ENCODE results near the gene OR10T2.
"Not testable (repeated sequence)": the region's sequence is repeated elsewhere in the genome, so short reads cannot be mapped to it uniquely, and the experiment has no call there.

The OR10T2 gene

DNA sequence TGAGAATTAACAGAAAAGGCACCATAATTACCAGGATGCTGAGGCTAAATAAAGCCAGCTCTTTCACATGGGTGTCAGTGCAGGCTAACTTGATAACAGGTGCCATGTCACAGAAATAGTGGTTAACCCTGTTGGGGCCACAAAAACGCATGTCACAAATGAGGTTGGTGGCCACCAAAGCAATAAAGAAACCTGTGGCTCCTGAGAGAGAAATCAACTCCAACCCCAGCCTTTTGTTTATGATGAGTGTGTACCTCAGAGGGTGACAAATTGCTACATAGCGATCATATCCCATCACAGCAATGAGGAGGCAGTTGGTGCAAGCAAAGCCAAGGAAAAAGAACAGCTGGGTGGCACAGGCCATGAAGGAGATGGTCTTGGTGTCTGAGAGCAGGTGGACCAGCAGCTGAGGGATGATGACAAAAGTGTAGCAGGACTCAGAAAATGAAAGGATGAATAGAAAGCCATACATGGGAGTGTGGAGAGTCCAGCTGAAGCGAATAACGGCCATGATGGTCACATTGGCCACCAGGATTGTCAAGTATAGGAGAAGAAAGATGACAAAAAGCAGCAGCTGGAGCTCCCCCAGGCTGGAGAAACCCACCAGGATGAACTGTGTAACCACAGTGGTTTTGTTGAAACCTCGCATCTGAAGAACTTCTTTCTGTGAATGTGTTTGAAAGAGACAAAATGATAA, at the start of gene OR10T2:
Gene OR10T2 (minus strand): TSS at position 649 of the 697 bp plus-strand sequence. CDS start 0 bp downstream, at position 649.
- no peak for DNase-seq

- no peak for DNase-seq
Observed at GRCh38 chr1:158445376-158445775, 46.1 kb upstream of the OR10T2 start.

DNA sequence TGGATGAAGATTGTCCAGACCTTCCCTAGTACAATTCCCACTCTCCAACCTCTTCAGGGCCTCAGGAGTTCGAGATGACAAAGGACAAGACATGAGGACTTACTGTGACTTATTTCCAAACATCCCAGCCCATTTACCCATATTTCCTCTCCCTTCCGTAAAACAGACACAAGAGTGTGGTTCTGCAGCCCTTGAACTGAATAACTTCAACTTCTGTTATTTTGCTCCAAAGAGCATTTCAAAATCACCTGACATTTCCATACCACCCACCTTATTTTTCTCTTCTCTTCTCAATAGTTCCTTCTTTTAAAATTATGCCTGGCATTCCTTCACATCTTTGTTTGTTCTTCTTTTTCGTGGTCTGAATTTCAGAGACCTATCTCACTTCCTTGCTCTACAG, 35.5 kb upstream of the OR10T2 start:
- no peak for DNase-seq

GRCh38 chr1:158430163-158430562, 30.9 kb upstream of the OR10T2 start:
- DNase-seq, result not testable (repeated sequence)

DNA sequence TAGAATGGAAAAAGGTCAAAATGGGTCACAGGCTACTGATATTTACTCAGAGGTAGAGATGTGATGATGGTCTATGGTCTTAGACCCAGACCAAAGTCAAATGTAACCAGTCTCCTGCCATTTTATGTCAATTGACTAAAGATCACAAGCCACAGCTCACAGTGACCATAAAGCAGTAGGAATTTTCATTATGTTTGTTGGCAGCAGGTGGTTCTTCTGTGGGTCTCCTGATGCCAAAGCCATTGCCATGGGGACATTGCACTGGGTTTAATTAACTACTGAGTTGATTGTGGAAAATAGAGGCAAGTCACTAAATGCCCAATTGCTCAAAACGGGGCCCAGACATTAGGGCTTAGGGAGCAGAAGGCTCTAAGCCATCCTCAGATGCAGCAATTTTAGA, 26.9 kb upstream of the OR10T2 start, which contains the start of gene OR10K2:
Gene OR10K2 (minus strand): TSS at position 101 of the 400 bp plus-strand sequence. CDS start 5,371 bp downstream, outside the sequence.
- no peak for DNase-seq

- DNase-seq, result no peak
Observed at GRCh38 chr1:158425027-158425426, 25.8 kb upstream of the OR10T2 start.

GRCh38 chr1:158422212-158422611, 22.9 kb upstream of the OR10T2 start:
- no peak for DNase-seq

- DNase-seq, result no peak
Observed at GRCh38 chr1:158417586-158417985, 18.3 kb upstream of the OR10T2 start.

DNA sequence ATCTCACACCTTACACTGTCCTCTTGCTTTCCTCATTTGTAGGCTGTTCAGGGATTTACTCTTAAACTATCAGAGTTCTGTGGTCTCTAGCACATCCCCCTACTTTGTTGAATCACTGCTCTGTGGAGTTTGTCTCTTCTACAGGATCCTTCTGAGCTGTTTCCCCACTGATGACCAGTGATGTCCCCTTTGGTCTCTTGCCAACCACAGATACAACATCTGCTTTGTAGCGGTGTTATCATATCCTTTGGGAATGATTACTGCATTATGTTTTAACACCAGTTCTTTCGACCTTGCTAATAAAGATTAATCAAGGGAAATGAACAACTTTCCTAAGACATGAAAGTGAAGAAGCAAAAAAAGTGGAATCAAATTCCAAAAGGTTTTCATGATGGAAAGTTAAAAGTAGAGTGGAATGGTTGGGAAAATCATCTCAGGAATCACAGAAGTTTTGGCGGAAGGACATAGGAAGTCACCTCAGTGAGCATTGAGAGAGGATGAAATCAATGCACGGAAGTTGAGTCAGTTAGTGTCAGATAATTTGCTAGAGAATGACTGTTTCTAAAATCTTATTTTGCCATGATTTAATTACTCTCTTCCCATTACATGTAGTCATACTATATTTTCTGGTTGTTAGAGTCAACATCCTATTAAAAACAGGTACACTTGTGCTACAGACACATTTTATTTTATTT, 15.5 kb upstream of the OR10T2 start:
- DNase-seq, result no peak

DNA sequence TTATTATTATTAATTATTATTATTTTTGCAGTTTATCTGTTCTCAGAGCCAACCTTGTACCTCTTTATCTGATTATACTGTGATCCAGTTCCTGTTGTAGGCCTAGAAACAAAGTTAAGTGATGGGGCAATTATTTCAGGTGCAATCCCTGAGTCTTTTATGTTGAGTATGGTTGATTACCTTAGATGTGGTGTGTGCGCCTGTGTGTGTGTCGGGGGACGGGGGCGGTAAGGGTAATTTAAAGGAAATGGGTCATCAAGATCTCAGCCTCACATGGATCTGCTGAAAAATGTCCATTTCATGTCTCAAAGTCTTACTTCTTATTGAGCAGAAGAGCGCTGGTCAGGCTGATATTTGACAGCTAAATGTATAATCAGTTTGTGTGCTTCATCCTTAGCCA, 7.8 kb upstream of the OR10T2 start:
- DNase-seq, result no peak

GRCh38 chr1:158400871-158401270, 1.6 kb upstream of the OR10T2 start:
- DNase-seq, result no peak

- no peak for DNase-seq
Observed at GRCh38 chr1:158396646-158397045, 2.6 kb downstream of the OR10T2 start.

DNA sequence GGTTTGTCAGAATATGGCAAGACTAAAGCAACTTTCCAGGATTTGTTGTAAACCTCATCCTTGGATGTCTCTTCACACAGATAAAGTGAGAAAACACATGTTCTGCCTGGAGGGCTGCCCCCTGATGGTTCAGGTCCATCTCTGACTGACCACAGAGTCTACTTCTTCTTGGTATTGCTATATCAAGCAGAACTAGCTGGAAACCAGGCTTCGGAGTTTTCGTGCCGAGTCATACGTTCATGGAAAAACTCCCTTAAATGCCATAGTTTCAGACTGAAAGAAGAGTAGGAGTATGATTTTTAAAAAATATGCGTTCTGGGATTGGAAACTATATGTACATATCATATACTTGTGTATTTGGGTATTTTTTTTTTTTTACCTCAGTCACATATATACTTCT, 5.8 kb downstream of the OR10T2 start:
- no peak for DNase-seq

GRCh38 chr1:158391099-158391498, 8.2 kb downstream of the OR10T2 start:
- no peak for DNase-seq

DNA sequence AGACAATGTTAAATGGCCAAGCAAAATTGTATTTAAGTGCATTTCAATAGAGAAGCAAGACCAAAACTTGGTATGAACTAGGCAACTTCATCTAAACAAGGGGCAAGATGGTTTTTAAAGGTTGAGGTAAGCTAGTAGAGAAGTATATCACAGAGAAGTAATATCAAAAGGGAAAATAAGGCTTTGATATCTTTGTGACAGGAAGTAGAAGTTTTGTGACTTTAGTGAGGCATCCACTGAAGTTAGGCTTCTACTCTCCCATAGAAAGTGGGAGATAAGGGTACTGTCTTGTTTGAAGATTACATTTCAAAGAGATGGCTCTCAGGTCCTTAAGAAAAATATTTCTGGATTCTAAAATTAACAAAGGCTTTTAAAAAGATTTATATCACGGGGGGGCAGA, 8.9 kb downstream of the OR10T2 start:
- no peak for DNase-seq

DNA sequence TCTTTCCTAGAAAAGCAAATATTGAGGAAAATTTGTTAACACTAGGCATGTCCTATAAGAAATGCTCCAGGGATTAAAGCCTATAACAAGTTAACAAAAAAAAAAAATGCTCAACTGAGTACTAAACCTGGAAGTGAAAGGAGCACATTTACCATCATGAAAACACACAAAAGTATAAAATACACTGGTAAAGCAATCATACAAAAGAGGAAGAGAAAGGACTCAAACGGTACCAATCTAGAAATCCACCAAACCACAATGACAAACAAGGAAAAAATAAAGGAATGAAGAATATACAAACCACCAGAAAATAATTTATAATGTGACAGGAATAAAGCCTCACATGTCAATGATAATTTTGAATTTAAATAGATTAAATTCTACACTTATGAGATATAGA, 24.4 kb downstream of the OR10T2 start:
- DNase-seq, result no peak

GRCh38 chr1:158374101-158374500, 25.2 kb downstream of the OR10T2 start:
- DNase-seq, result not testable (repeated sequence)

GRCh38 chr1:158371188-158371953, 27.9 kb downstream of the OR10T2 start:
- no peak for DNase-seq

DNA sequence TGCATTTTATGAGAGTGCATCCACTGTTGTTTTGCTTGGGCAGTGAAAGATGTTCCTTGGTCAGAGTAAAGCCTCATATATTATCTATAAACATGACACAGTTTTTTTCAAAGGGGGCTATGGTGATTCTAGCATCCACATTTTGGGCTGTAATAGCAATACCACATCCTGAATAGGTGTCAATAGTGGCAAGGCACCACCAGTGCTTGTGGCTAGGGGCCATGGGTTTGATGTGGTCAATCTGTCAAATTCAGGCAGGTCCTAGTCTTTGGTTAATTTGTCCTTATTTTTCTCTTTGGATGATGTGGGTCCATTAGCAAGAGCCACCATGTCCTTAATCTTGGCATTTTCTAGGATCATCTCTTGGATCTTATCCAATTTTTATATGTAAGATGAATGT, 32.5 kb downstream of the OR10T2 start:
- no peak for DNase-seq

- DNase-seq, result no peak
Observed at GRCh38 chr1:158362941-158363340, 36.3 kb downstream of the OR10T2 start.

- no peak for DNase-seq
Observed at GRCh38 chr1:158362482-158362881, 36.8 kb downstream of the OR10T2 start.

DNA sequence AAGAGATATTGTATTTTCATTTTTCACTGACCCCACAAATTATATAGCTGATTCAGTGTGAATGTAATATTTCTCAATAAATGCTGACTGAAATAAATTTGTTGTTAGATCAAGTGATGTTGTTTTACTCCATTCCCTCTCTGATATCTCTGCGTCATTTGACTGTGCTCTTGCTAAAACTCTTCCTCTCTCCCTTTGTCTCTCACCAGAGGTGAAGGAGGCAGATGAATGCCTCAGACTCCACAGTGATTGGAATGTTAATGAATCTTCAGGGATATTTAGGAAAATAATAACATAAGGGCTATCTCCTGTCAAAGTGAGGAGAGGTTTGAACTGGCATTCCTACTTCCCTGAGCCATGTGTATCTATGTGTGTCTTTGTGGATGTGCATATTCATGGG, 41.8 kb downstream of the OR10T2 start:
- no peak for DNase-seq

- no peak for DNase-seq
Observed at GRCh38 chr1:158356616-158357015, 42.6 kb downstream of the OR10T2 start.
